DND-41 (cell line): ENCODE data around the gene SPOCD1.

ENCODE experiments used
- EZH2 ChIP-seq: IDR thresholded peaks from 3 replicates; pipeline ENCODE4 v1.6.1; 2012; ENCODE audit warnings: borderline replicate concordance, low read depth, mild to moderate bottlenecking, moderate library complexity, low read length, inconsistent platforms; ENCODE audit not compliant: severe bottlenecking
- TF ChIP-seq, protein P1 (sequence below): IDR thresholded peaks from 2 replicates; pipeline ENCODE4 v1.5.1; 2012; ENCODE audit warnings: borderline replicate concordance, low read length, moderate library complexity, mild to moderate bottlenecking; ENCODE audit not compliant: poor library complexity, severe bottlenecking; ENCODE audit errors: extremely low read depth

DNA sequence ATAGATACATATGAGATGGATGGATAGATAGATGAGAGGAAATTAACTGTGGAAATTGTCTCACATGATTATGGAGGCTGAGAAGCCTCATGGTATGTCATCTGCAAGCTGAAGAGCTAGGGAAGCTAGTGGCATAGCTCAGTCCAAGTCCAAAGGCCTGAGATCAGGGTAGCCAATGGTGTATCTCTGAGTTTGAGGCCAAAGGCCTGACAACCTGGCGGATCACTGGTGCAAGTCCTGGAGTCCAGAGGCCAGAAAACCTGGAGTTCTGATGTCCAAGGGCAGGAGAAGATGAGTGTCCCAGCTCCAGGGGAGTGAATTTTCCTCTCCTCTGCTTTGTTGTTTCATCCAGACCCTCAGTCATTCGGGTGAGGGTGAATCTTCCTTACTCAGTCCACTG, 43.9 kb upstream of the SPOCD1 start:
- TF ChIP-seq, protein P1, sequence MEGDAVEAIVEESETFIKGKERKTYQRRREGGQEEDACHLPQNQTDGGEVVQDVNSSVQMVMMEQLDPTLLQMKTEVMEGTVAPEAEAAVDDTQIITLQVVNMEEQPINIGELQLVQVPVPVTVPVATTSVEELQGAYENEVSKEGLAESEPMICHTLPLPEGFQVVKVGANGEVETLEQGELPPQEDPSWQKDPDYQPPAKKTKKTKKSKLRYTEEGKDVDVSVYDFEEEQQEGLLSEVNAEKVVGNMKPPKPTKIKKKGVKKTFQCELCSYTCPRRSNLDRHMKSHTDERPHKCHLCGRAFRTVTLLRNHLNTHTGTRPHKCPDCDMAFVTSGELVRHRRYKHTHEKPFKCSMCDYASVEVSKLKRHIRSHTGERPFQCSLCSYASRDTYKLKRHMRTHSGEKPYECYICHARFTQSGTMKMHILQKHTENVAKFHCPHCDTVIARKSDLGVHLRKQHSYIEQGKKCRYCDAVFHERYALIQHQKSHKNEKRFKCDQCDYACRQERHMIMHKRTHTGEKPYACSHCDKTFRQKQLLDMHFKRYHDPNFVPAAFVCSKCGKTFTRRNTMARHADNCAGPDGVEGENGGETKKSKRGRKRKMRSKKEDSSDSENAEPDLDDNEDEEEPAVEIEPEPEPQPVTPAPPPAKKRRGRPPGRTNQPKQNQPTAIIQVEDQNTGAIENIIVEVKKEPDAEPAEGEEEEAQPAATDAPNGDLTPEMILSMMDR: no peak
- TF ChIP-seq EZH2: no peak
